HCT116 (cell line): Measurements from ENCODE around the gene UVSSA. TPM values are rescaled to one million over a fixed set of nuclear protein-coding genes. Genes with fewer than 3 reads are reported as not detected.

Experiments
- ATAC-seq: fragments of 200-7000 bp; cut with Tn5 transposase; 2 replicates; pipeline ENCODE4 v1.9.1; 2020; ENCODE audit warnings: mild to moderate bottlenecking, moderate library complexity
- BruUV-seq: library from RNA; stranded (reverse); fragments of 400-500 nt; replicated peaks from 2 replicates; lab custom pipeline; 2021; lab: Mats Ljungman, UMichigan
- CTCF ChIA-PET: fragments of 300-600 bp; sonication (Branson Sonifier 250); formaldehyde crosslinking; loops from one replicate; lab custom pipeline; 2021; ENCODE audit warnings: antibody characterized with exemption; lab: Charles Lee
- POLR2A ChIA-PET: fragments of 300-600, 350-600 bp; sonication (Branson Sonifier 250); formaldehyde crosslinking; loops from one replicate; lab custom pipeline; 2021; ENCODE audit warnings: antibody characterized with exemption; lab: Charles Lee
- RAD21 ChIA-PET, 2 experiments: fragments of 300-600 bp; sonication (Branson Sonifier 250); formaldehyde crosslinking; loops; one replicate each; lab custom pipeline; 2023; ENCODE audit warnings: low total read pairs in 2 of 2; ENCODE audit not compliant: uncharacterized antibody in 2 of 2, unreplicated experiment in 2 of 2, low non-redundant PET in 1 of 2; lab: Charles Lee
- DNase-seq: peaks from one replicate; pipeline ENCODE4 v3.0.0-alpha.2; 2010; ENCODE audit warnings: low read depth, low spot score
- H2AFZ ChIP-seq: fragments of 200-600 bp; shearing (Covaris generic), sonication (generic); 2 replicates; pipeline ENCODE4 v1.6.1; 2017; ENCODE audit warnings: low read depth, mixed run types, mixed read lengths, antibody characterized with exemption, low read length; ENCODE audit not compliant: poor library complexity, severe bottlenecking
- H3K27ac ChIP-seq: 2 replicates; pipeline ENCODE4 v1.5.1; 2012; ENCODE audit warnings: low read depth, low read length
- H3K27me3 ChIP-seq: fragments of 200-600 bp; sonication (generic); 2 replicates; pipeline ENCODE4 v1.6.1; 2016; ENCODE audit warnings: mixed run types, low read length, mixed read lengths; ENCODE audit not compliant: insufficient read depth
- H3K36me3 ChIP-seq, 2 experiments: fragments of 200-500 bp in 1 of 2; fragments of 200-600 bp in 1 of 2; sonication (Bioruptor generic) in 1 of 2; sonication (generic) in 1 of 2; 2 replicates each; pipeline versions ENCODE4 v1.5.1 to v1.6.1; 2014 to 2016; ENCODE audit warnings: low read length in 2 of 2, inconsistent platforms in 1 of 2, mixed read lengths in 1 of 2, mixed run types in 1 of 2; ENCODE audit not compliant: insufficient read depth in 2 of 2, control insufficient read depth in 1 of 2
- H3K4me1 ChIP-seq, 2 experiments: fragments of 200-600 bp in 1 of 2; sonication (generic) in 1 of 2; 2 replicates each; pipeline versions ENCODE4 v1.5.1 to v1.6.1; 2012 to 2017; ENCODE audit warnings: low read length in 2 of 2, inconsistent platforms in 1 of 2, mild to moderate bottlenecking in 1 of 2, mixed read lengths in 1 of 2, mixed run types in 1 of 2, moderate library complexity in 1 of 2; ENCODE audit not compliant: insufficient read depth in 2 of 2, control insufficient read depth in 1 of 2
- H3K4me2 ChIP-seq: fragments of 200-600 bp; sonication (generic); 2 replicates; pipeline ENCODE4 v1.6.1; 2017; ENCODE audit warnings: mixed run types, low read length, mixed read lengths
- H3K4me3 ChIP-seq, 2 experiments: fragments of 200-600 bp in 1 of 2; sonication (generic) in 1 of 2; replicated peaks in 1 of 2; 2 replicates each; pipeline ENCODE4 v1.5.1; 2011 to 2016; ENCODE audit warnings: low read length in 2 of 2, control low read depth in 1 of 2, low read depth in 1 of 2, mild to moderate bottlenecking in 1 of 2, mixed read lengths in 1 of 2, mixed run types in 1 of 2
- H3K79me2 ChIP-seq: fragments of 200-600 bp; sonication (generic); 2 replicates; pipeline ENCODE4 v1.6.1; 2017; ENCODE audit warnings: mild to moderate bottlenecking, mixed run types, low read length, moderate library complexity, mixed read lengths; ENCODE audit not compliant: insufficient read depth
- H3K9ac ChIP-seq: fragments of 200-600 bp; sonication (generic); 2 replicates; pipeline ENCODE4 v1.6.1; 2016; ENCODE audit warnings: low read length, mixed read lengths
- H3K9me2 ChIP-seq: fragments of 200-600 bp; sonication (generic), shearing (Covaris generic); 2 replicates; pipeline ENCODE4 v1.6.1; 2017; ENCODE audit warnings: mixed run types, mild to moderate bottlenecking, moderate library complexity; ENCODE audit not compliant: insufficient read depth
- H3K9me3 ChIP-seq, 2 experiments: fragments of 200-500 bp in 1 of 2; fragments of 200-600 bp in 1 of 2; sonication (Bioruptor generic) in 1 of 2; sonication (generic) in 1 of 2; 2 replicates each; pipeline ENCODE4 v1.6.1; 2014 to 2017; ENCODE audit warnings: low read length in 2 of 2, mixed read lengths in 2 of 2, inconsistent platforms in 1 of 2, low read depth in 1 of 2, mild to moderate bottlenecking in 1 of 2, mixed run types in 1 of 2, moderate library complexity in 1 of 2; ENCODE audit not compliant: control insufficient read depth in 1 of 2, insufficient read depth in 1 of 2
- H4K20me1 ChIP-seq: fragments of 200-600 bp; sonication (generic), shearing (Covaris generic); 2 replicates; pipeline ENCODE4 v1.6.1; 2017; ENCODE audit warnings: mixed run types, mild to moderate bottlenecking, moderate library complexity; ENCODE audit not compliant: insufficient read depth
- ATF3 ChIP-seq: IDR thresholded peaks from 2 replicates; pipeline ENCODE4 v1.6.1; 2012
- CEBPB ChIP-seq: IDR thresholded peaks from 2 replicates; pipeline ENCODE4 v1.6.1; 2012; ENCODE audit warnings: low read depth
- CTCF ChIP-seq, 3 experiments: fragments of 200-600 bp in 1 of 3; sonication (generic) in 1 of 3; IDR thresholded peaks in 2 of 3; conservative IDR thresholded peaks in 1 of 3; 2 replicates each; pipeline ENCODE4 v1.5.1; 2012 to 2017; ENCODE audit warnings: low read depth in 2 of 3, low read length in 2 of 3, antibody characterized with exemption in 1 of 3, borderline replicate concordance in 1 of 3, control low read depth in 1 of 3, mild to moderate bottlenecking in 1 of 3, mixed read lengths in 1 of 3, mixed run types in 1 of 3, moderate library complexity in 1 of 3; ENCODE audit not compliant: insufficient read depth in 1 of 3
- EGR1 ChIP-seq: IDR thresholded peaks from 2 replicates; pipeline ENCODE4 v1.6.1; 2012; ENCODE audit warnings: low read depth
- ELF1 ChIP-seq: IDR thresholded peaks from 2 replicates; pipeline ENCODE4 v1.6.1; 2012; ENCODE audit warnings: low read depth, borderline replicate concordance
- EZH2 ChIP-seq: fragments of 200-600 bp; sonication (generic); IDR thresholded peaks from 2 replicates; pipeline ENCODE4 v1.6.1; 2017; ENCODE audit warnings: antibody characterized with exemption, mixed run types
- EZH2phosphoT487 ChIP-seq: fragments of 200-600 bp; IDR thresholded peaks from 2 replicates; pipeline ENCODE4 v1.6.1; 2018; ENCODE audit warnings: antibody characterized with exemption, borderline replicate concordance
- JUND ChIP-seq: IDR thresholded peaks from 2 replicates; pipeline ENCODE4 v1.6.1; 2012
- POLR2A ChIP-seq: IDR thresholded peaks from 2 replicates; pipeline ENCODE4 v1.7.0; 2011; ENCODE audit warnings: borderline replicate concordance; ENCODE audit not compliant: insufficient read depth, insufficient read length; ENCODE audit errors: extremely low read depth
- REST ChIP-seq: IDR thresholded peaks from 2 replicates; pipeline ENCODE4 v1.6.1; 2012; ENCODE audit warnings: low read depth
- SIN3A ChIP-seq: IDR thresholded peaks from 2 replicates; pipeline ENCODE4 v1.6.1; 2012; ENCODE audit warnings: low read depth
- ZNF274 ChIP-seq: fragments of 200-500 bp; sonication (Bioruptor generic); IDR thresholded peaks from 2 replicates; pipeline ENCODE4 v1.6.1; 2014; ENCODE audit warnings: mild to moderate bottlenecking, low read depth, low read length, inconsistent platforms
- intact Hi-C: fragments of 100-400 bp; cut with micrococcal nuclease; formaldehyde crosslinking; loops from 2 replicates; pipeline ENCODE4 v1.10.0; 2022
- total RNA-seq: library from RNA; stranded (reverse); gene quantifications from one replicate; pipeline ENCODE4 v1.2.1, GENCODE V29; 2021; ENCODE audit not compliant: unreplicated experiment

UVSSA gene
- total RNA-seq, 1 experiment from 2014 or later = 30.5 TPM

GRCh38 chr4:1369479-1370079, 22.6 kb downstream of the UVSSA start:
- no peaks in the 10 kb centered on the region for H3K27me3 ChIP-seq
- BruUV-seq = no TSS peak
- no peaks in the 10 kb centered on the region for H3K36me3 ChIP-seq
- ChIA-PET CTCF (no interaction called here), POLR2A (no interaction called here), RAD21 (no interaction called here)
- no peak overlapping the region for H3K27ac ChIP-seq
- intact Hi-C loops = no loop called here
- H3K9me3 ChIP-seq = no peaks in the 10 kb centered on the region
- H3K4me1 ChIP-seq = no peaks in the 10 kb centered on the region
- H3K79me2 ChIP-seq = no peaks in the 10 kb centered on the region
- ATAC-seq = no peak
- no peak overlapping the region for H2AFZ ChIP-seq
- no peaks in the 10 kb centered on the region for H4K20me1 ChIP-seq
- no peaks in the 10 kb centered on the region for H3K9me2 ChIP-seq
- TF ChIP-seq REST (no peak), EGR1 (no peak), ELF1 (no peak), ZNF274 (no peak), SIN3A (no peak), CTCF (IDR thresholded peaks at IDR 0.05 in 2 of 3, conservative IDR thresholded peaks at IDR 0.05 in 1 of 3; ENCODE audit: borderline replicate concordance in 1 of 3, insufficient read depth in 1 of 3, low read depth in 2 of 3, low read length in 2 of 3) (no peak), ATF3 (no peak), POLR2A (no peak), EZH2 (no peak), CEBPB (no peak), JUND (no peak), EZH2phosphoT487 (no peak)
- H3K4me3 ChIP-seq = no peak overlapping the region
- no peak overlapping the region for H3K4me2 ChIP-seq
- no peak overlapping the region for H3K9ac ChIP-seq
- DNase-seq = no peak
